Measurements from ENCODE around the gene ACBD6.

DNA sequence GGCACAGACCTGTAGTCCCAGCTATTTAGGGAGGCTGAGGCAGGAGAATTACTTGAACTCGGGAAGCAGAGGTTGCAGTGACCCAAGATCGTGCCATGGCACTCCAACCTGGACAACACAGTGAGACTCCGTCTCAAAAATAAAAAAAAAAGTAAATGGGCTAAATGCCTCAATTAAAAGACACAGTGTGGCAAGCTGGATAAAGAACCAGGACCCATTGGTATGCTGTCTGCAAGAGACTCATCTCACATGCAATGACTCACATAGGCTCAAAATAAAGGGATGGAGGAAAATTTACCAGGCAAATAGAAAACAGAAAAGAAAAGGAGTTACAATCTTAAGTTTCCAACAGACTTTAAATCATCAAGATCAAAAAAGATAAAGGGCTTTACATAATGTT lies 40.3 kb downstream of the ACBD6 start:
- no peak for TF ChIP-seq CTCF (IDR thresholded peaks at IDR 0.05; ENCODE audit: low read depth, low read length, missing input control)
- TF ChIP-seq EGR1 (IDR thresholded peaks at IDR 0.05; ENCODE audit: low read depth in 2 of 2): no peak
- no peak for TF ChIP-seq YY1 (IDR thresholded peaks at IDR 0.05)
- no peak for TF ChIP-seq RAD21 (IDR thresholded peaks at IDR 0.05)
- TF ChIP-seq FOXA2 (IDR thresholded peaks at IDR 0.05): no peak

Data from liver (tissue), 3 donors.